LHCN-M2 (cell line): ENCODE data around the gene TRAF1. TPM values are rescaled to one million over a fixed set of nuclear protein-coding genes. Genes with fewer than 3 reads are reported as not detected.

Experiments used
- DNase-seq: peaks from one replicate; pipeline ENCODE4 v3.0.0-alpha.2; 2012; ENCODE audit warnings: low read depth
- total RNA-seq: library from RNA; depleted of rRNA; stranded (reverse); fragments of >200 nt; gene quantifications from 2 replicates; pipeline ENCODE4 v1.2.3, GENCODE V29; 2014

Gene TRAF1
- total RNA-seq, 1 experiment from 2014 or later: 0.98 TPM

GRCh38 chr9:120941046-120941770 is 14.6 kb upstream of the TRAF1 start:
- peak; percentile 42 for DNase-seq

DNA sequence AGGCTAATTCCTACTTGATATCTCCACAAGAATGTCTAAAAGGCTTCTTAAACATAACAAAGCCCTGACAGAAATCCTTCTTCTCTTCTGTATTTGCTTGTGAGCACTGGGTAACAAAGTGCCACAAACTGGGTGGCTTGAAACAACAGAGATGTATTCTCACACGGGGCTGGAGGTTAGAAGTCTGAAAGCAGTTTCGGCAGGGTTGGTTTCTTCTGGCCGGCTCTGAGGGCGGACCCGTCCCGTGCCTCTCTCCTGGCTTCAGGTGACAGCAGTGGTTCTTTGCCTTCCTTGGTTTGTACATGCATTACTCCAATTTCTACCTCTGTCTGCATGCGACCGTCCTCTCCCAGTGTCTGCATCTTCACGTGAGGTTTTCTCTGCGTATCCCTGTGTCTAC is 14.0 kb upstream of the TRAF1 start:
- DNase-seq: no peak

- DNase-seq: no peak
Measured at GRCh38 chr9:120938851-120939250, 12.3 kb upstream of the TRAF1 start.

- DNase-seq: no peak
Measured at GRCh38 chr9:120937596-120937995, 11.0 kb upstream of the TRAF1 start.

DNA sequence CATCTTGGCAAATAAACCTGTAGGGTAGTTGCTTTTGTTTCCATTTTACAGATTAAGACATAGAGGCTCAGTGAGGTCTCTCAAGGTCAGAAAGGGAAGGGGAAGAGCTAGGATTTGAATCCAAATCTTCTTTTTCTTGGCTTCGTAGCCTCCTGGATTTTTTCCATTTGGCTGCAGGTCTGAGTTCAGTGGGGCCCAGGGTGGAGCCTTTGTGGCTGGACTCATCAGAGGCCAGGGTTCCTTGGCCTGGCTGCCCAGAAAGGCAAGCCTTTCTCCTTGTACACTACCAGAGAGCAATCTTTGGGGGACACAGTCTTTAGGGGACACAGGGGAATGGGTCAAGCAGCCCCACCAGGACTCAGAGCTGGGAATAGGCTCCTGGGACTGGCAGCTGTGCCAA is 10.5 kb upstream of the TRAF1 start:
- no peak for DNase-seq

DNA sequence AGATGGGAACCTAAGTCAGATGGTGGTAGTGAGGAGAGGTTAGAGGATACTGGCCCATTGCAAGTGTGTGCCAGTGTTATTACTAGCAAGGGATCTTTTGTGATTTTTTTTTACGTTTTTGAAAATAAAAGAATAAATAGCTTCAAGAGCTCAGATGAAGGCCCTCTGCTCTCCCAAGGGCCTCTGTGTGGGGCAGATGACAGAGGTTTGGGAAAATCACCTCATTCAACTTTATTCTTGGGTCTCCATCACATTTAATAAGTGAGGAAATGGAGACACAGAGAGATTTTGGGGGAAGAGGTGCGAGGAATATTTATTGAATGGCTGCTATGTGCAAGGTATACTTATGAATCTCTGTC is 10.1 kb upstream of the TRAF1 start:
- no peak for DNase-seq

GRCh38 chr9:120936011-120936763 is 9.6 kb upstream of the TRAF1 start:
- DNase-seq: peak; percentile 94

GRCh38 chr9:120935383-120935857 is 8.8 kb upstream of the TRAF1 start:
- peak; percentile 90 for DNase-seq

- no peak for DNase-seq
Measured at GRCh38 chr9:120934281-120934680, 7.7 kb upstream of the TRAF1 start.

- no peak for DNase-seq
Measured at GRCh38 chr9:120933310-120934055, 6.9 kb upstream of the TRAF1 start.

DNA sequence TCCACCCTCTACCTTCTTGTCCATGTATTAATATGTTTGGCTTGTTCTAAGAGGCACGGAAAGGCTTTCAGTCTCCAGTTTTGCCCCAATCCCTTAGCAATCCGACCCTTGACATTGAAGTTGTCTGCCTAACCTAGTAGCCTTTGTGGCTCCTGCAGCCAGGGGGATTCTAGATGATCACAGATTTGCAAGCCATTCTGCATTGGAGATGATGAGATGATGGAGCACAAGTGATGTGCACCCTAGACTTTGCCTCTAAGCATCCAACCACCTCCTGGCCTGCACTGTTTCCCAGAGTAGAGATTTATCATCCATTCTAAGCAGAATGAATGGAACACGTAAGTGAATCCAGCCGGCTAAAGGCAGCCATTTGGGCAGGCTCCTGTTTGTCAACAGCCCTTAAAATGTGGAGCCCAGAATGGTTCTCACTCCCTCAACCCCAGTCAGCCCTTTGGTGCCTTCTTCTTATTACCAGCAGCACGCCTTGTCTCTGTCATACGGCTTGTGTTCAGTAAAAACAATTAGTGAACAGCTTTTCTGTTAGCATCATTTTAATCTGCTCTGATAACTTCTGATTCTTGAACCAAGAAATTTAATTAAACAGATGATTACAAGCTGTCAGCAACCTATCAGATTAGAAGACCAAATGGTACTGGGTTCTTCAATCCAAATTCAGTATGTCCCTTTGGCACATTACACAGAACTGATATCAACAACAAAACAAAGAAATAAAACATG is 5.7 kb upstream of the TRAF1 start:
- no peak for DNase-seq

DNA sequence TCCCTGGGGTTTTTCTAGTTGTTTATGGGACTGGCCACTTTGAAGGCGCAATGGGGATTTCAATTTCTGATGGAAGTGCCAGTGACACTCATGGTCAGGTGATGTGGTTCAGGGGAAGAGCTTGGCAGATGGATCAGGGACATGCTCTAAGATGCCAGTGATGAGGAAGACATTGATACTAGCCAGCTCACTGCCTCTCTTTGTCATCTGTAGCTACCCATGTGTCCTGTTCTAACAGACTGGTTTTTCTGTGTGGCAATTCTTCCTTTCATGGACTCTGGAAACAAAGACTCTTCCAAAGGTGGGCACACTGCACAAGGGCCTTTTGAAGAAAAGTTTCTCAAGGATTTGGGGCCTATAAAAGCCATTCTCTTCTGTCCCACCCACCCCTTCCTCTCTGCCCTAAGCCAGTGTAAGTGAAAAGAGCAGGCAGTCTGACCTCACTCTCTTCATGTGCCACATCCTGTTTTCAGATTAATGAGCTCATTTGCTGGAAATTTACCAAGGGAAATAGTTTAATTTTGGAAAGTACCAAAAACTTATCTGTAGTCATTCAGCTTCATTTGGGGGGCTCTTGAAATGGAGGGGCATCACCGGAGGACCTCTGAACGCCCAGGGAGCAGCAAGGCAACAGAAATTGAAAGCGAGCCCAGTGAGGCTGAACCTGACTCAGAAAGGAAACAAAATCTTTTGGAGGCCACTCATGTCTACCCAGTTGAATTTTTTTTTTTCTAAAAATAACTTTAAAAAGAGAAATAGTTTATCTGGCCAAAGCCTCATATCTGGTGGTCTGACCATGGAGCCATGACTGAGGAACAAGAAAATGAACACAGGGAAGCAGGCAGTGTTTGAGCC is 4.9 kb upstream of the TRAF1 start:
- peak; percentile 70 for DNase-seq

GRCh38 chr9:120929229-120929791 is 2.7 kb upstream of the TRAF1 start:
- no peak for DNase-seq

- peak; percentile 36 for DNase-seq
Measured at GRCh38 chr9:120928483-120929228, 2.1 kb upstream of the TRAF1 start.

GRCh38 chr9:120928015-120928482 is 1.5 kb upstream of the TRAF1 start:
- DNase-seq: no peak

DNA sequence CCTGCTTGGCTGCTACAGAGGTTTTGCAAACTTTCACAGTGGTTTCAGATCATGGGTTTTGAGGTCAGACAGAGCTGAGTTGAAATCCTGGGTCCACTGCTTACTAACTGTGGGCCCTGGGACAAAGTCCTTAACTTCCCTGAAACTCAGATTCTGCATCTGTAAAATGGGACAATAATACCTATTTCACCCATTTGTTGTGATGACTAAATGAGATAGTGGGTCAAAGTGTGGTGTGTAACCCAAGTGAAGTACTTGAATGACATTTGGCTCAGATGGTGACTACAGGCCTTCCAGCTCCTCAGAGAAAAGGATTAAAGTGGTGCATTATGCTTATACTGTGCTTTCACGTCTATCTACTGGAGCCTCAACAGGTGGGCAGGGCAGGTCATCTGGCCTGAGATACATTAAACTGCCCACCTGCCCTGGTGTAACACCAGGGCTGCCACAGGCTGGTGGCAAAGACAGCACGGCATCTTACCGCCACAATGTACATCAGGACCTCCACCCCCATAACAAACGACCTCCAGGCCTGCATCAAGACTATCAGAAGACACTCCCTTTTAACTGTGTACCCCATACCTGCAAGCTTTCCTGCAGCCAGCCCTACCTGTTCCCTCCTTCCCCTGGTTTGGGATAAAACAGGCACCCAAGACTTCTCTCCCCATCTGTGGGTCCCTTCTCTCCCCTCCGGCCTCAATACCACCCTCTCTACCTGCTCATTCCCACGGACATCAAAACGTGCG is 846 bp upstream of the TRAF1 start:
- DNase-seq: no peak

DNA sequence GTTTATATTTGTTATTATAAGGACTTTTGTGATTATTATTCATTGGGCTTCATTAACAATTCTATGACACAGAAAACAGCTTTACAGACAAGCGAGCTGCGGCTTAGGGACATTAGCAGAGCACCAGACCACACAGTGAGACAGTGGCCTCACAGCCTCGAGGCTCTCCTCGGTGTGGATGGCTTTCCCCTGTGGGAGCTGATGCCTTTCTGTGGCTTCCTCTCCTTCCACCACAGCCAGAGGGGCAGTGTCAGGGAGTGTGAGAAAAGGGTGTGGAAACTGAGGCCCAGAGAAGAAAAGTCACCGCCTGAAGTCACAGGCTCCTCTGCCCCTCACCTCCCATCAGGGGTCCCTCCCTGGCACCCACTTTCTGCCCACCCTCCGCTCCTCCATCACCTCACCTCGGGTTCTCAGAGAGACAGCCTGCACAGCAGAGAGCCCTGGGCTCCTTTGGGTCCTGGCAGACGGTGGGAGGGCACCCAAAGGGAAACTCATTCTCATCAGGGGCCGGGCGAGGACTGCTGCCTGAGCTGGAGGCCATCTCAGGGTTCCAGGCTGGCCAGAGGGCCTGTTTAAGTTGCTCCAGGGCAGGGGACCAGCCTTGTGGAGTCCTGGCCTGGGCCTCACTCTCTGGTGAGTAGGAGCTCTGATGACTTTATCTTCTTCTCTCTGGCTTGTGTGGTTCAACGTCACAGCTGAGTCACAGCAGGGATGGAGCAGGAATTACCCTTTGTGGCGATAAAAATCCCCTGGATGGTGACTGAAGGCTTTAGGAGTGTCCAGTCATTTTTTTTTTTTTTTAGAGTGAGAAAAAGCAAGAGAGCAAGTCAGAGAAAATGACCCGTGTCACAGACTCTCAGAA is 830 bp downstream of the TRAF1 start:
- peak; percentile 92 for DNase-seq
